Stimulated activated CD8-positive, alpha-beta memory T cell treated with anti-CD3 and anti-CD28 coated beads, Interleukin-4, amount 100 ng/mL, for 4 hours (primary cell): ENCODE results near the gene G6PC1.
"Not testable (repeated sequence)": the region's sequence is repeated elsewhere in the genome, so short reads cannot be mapped to it uniquely, and the experiment has no call there.

Source experiments
- DNase-seq, 2 donors: peaks; one replicate each; pipeline ENCODE4 v3.0.0-alpha.2; 2020; ENCODE audit warnings: low read depth in 2 of 2, low spot score in 1 of 2

The G6PC1 gene

GRCh38 chr17:42900460-42901331 lies at the start of gene G6PC1:
Gene G6PC1 (plus strand): TSS chr17:42900799. CDS start chr17:42900877, 78 bp downstream.
- no peak for DNase-seq

GRCh38 chr17:42850954-42851353 lies 49.6 kb upstream of the G6PC1 start, which contains the start of gene AOC3:
Gene AOC3 (plus strand): TSS chr17:42851199. CDS start chr17:42851344, 145 bp downstream.
- DNase-seq: no peak

GRCh38 chr17:42851371-42852240 lies 49.0 kb upstream of the G6PC1 start:
- not testable (repeated sequence) for DNase-seq

- DNase-seq: no peak
These were observed 48.2 kb upstream of the G6PC1 start for GRCh38 chr17:42852351-42852750.

- DNase-seq: no peak
These were observed 47.6 kb upstream of the G6PC1 start for GRCh38 chr17:42853004-42853403.

GRCh38 chr17:42853597-42853967 lies 47.0 kb upstream of the G6PC1 start:
- DNase-seq: no peak

- DNase-seq: no peak
These were observed 46.4 kb upstream of the G6PC1 start for GRCh38 chr17:42853968-42854790.

GRCh38 chr17:42855048-42855596 lies 45.5 kb upstream of the G6PC1 start:
- no peak for DNase-seq

GRCh38 chr17:42856093-42856492 lies 44.5 kb upstream of the G6PC1 start:
- DNase-seq: not testable (repeated sequence)

GRCh38 chr17:42856516-42856915 lies 44.1 kb upstream of the G6PC1 start:
- not testable (repeated sequence) for DNase-seq

GRCh38 chr17:42857389-42857788 lies 43.2 kb upstream of the G6PC1 start:
- no peak for DNase-seq

GRCh38 chr17:42865638-42866094 lies 34.9 kb upstream of the G6PC1 start:
- no peak for DNase-seq

GRCh38 chr17:42866216-42866615 lies 34.4 kb upstream of the G6PC1 start:
- no peak for DNase-seq

GRCh38 chr17:42866631-42867575 lies 33.7 kb upstream of the G6PC1 start:
- no peak for DNase-seq

GRCh38 chr17:42867694-42868261 lies 32.8 kb upstream of the G6PC1 start:
- DNase-seq: not testable (repeated sequence)

GRCh38 chr17:42868338-42868737 lies 32.3 kb upstream of the G6PC1 start:
- DNase-seq: no peak

GRCh38 chr17:42871647-42872046 lies 29.0 kb upstream of the G6PC1 start:
- no peak for DNase-seq

- no peak for DNase-seq
These were observed 28.2 kb upstream of the G6PC1 start for GRCh38 chr17:42872251-42872965.
